A172 (cell line): ENCODE results near the gene TUBB1. TPM values are rescaled to one million over a fixed set of nuclear protein-coding genes. Genes with fewer than 3 reads are reported as not detected.
"Not testable (repeated sequence)": the region's sequence is repeated elsewhere in the genome, so short reads cannot be mapped to it uniquely, and the experiment has no call there.

Source experiments
- DNase-seq: peaks from one replicate; pipeline ENCODE4 v3.0.0-alpha.2; 2015; ENCODE audit warnings: low spot score
- total RNA-seq: library from RNA; depleted of rRNA; stranded (reverse); fragments of >200 nt; shearing (Covaris generic); gene quantifications from 2 replicates; pipeline ENCODE4 v1.2.3, GENCODE V29; 2014

The TUBB1 gene
- total RNA-seq, 1 experiment from 2014 or later, result 0.64 TPM

DNA sequence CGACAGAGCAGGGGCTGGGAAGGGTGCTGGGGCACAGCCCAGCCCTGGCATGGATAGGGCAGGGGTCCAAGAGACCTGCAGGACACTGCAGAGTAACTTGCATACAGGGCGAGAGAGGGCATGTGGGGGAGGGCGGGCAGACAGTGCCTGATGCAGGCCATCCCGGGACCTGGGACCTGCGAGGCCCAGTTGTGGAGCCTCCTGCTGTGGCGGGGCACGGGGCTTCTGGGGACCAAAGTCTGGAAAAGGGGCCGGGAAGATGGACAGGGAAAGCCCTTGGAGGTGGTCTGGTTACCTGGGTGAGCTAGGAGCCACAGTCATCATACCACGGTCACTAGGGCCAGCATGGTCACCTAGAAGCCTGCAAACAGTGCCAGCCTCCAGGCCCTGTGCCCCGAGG lies 412 bp upstream of the TUBB1 start:
- DNase-seq, result no peak

GRCh38 chr20:59020938-59021551 lies 1.8 kb downstream of the TUBB1 start:
- peak; percentile 71 for DNase-seq

DNA sequence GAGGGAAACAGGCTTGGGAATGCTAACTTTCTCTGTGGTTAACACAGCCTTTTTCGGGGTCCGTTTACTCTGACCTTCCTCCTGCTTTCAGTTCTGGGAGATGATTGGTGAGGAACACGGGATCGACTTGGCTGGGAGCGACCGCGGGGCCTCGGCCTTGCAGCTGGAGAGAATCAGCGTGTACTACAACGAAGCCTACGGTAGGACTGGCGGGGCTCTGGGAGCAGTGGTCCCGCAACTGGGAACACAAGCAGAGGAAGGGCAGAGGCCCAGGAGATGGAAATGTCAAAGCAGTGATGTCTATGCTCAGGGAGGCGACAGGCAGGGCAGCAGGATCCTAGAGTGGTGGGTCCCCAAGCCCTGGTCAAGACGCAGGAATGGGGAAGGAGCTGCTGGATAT lies 3.5 kb downstream of the TUBB1 start:
- no peak for DNase-seq

DNA sequence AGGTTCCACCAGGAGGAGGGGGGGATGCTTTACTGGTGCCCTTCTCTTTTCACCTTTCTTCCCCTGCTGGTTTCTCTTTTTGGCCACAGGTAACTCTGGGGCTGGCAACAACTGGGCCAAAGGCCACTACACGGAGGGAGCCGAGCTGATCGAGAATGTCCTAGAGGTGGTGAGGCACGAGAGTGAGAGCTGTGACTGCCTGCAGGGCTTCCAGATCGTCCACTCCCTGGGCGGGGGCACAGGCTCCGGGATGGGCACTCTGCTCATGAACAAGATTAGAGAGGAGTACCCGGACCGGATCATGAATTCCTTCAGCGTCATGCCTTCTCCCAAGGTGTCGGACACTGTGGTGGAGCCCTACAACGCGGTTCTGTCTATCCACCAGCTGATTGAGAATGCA lies 4.4 kb downstream of the TUBB1 start:
- no peak for DNase-seq

DNA sequence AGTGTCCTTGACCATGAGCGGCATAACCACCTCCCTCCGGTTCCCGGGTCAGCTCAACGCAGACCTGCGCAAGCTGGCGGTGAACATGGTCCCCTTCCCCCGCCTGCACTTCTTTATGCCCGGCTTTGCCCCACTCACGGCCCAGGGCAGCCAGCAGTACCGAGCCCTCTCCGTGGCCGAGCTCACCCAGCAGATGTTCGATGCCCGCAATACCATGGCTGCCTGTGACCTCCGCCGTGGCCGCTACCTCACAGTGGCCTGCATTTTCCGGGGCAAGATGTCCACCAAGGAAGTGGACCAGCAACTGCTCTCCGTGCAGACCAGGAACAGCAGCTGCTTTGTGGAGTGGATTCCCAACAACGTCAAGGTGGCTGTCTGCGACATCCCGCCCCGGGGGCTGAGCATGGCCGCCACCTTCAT lies 4.9 kb downstream of the TUBB1 start:
- no peak for DNase-seq

DNA sequence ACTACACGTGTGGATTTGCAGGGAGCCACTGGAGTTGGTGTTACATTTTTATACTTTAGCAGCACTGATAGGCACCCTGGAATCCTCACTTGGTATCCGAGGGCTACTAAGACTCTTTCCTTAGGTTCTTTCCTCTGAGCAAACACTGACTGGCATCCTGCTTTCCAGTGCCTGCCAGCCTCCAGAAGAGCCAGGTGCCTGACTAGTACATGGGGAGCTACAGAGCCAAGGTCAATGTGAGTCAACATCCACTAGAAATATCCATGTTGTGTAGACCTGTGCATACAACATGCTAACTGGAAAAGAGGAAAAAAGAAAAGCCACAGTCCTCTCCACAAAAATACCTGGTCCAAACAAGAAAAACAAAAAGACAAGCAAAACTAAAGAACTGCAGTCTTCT lies 5.9 kb downstream of the TUBB1 start:
- no peak for DNase-seq

- no peak for DNase-seq
These were observed 6.3 kb downstream of the TUBB1 start for GRCh38 chr20:59025511-59025910.

- DNase-seq, result no peak
These were observed 7.9 kb downstream of the TUBB1 start for GRCh38 chr20:59026904-59027740.

- no peak for DNase-seq
These were observed 8.6 kb downstream of the TUBB1 start for GRCh38 chr20:59027741-59028320.

DNA sequence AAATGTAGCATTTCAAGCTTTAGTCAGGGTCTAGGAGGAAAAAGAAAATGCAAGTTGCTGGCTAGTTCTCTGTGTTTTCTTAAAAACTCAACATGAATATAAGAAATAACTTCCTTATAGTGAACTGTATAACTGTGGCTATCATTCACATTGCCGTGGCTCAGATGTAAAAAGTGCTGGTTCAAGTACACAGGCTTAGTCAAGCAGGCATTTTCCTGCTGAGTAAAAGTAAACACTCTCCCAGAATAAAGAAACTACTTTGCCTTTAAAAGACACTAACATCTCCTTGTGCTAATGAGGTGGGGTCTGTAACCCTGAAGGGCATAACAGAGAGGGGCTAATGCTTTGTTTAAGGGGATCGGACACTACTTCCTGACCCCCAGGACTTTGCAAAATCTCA lies 9.6 kb downstream of the TUBB1 start:
- no peak for DNase-seq

DNA sequence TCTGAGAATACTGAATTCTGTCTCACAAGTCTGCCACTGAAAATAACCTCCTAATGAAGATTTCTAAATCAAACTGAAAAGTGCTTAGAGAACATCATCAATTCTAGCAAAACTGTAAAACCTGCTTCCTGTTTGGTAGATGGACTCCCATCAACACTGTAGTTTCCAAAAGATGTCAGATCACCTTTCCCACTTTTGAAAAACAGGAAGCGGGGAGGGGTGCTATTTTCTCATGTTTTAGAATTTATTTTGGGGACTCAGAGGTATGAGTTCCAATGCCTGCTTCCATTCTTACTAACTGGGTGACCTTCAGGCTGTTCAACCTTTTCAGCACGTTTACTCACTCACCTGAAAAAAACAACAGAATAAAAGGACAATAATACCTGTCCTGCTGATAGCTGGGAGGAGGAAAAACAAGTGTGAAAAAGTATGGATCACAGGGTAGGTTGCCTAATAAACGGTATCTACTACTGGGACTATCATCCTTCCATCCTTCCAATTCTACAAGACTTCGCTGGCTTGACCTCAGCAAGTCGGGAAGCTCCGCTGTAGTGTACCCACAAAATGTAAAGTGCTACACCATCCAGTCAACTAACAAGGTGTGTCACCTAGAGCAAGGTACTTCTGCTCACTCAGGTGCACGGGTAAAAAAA lies 11.8 kb downstream of the TUBB1 start:
- no peak for DNase-seq

GRCh38 chr20:59031564-59032022 lies 12.4 kb downstream of the TUBB1 start:
- no peak for DNase-seq

DNA sequence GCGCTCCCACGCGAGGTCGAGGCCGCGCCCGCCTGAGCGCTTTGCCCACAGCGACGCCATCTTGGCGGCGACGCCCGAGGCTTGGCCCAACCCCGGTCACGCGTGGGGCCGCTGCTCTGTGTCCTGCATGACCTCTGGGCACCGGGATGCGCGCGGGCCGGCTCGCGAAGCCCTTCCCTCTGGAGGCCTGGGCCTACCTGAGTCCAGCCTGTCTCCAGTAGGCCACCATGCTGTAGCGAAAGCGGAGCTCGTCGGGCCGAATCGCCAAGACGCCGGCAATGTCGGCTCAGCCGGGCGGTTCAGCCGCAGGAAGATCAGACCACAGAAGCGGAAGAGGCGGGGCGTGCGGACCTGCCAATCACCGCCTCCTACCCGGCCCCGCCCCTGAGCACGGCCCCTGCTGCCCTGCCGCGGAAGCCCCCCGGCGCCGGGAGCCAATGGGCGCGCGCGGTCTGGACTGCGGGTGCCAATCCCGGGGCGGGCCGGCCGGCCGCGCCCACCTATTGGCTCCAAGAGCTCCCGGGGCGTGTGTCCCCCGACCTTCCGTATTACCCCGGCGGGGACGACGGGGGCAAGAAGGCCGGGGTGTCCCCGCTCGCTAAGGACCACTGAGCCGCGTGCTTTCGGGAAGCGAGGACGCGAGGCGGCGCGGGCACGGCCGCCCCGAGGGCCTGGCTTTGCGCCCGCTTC lies 12.9 kb downstream of the TUBB1 start, which contains the start of gene ATP5F1E:
TSS of gene ATP5F1E (minus strand) at position 313 of the 690 bp plus-strand sequence. CDS start at position 229, 84 bp downstream.
- DNase-seq, result peak; percentile 95

GRCh38 chr20:59032713-59033059 lies 13.5 kb downstream of the TUBB1 start:
- peak; percentile 57 for DNase-seq

GRCh38 chr20:59033093-59033492 lies 13.9 kb downstream of the TUBB1 start:
- no peak for DNase-seq

DNA sequence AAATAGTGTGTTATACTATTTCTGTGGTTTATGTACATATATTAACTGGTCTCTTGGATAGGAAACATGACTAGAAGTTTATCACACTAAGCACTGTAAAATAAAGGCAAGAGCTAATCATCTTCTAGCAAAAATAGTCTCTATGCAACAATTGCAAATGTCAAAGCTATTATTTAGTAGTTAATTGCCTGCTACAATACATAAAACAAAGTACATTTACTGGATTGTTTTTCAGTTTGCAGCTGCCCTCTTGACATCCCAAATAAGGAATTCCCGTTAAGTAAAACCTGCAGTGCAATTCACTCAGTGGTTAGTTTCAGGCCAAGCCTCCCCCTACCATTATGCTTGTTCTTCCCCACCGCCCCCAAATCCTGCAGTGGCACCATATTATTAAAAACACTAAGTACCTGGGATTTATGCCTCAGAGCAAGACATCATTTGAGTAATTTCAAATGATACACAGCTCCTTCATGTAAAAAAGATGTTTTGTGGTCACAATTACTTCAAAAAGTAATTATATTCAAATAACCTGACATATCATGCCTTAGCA lies 14.5 kb downstream of the TUBB1 start:
- no peak for DNase-seq

DNA sequence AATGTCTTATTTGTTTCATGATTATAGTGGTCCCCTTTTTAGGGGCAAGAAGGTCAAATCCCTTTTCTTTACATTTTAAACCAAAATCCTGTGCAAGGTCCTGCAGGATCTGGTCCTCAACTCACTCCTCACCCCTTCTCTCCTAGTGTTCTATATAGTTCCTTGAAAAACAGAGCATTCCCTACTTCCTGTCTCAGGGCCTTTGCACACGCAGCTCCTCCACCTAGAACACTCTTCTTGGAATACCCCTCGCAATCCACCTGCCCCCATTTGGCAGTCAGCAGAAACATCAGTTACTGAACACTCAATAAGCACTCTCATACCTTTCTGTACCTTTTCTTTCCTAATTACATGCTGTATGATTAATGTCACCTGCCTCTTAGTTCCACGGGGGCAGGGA lies 16.2 kb downstream of the TUBB1 start:
- DNase-seq, result no peak

DNA sequence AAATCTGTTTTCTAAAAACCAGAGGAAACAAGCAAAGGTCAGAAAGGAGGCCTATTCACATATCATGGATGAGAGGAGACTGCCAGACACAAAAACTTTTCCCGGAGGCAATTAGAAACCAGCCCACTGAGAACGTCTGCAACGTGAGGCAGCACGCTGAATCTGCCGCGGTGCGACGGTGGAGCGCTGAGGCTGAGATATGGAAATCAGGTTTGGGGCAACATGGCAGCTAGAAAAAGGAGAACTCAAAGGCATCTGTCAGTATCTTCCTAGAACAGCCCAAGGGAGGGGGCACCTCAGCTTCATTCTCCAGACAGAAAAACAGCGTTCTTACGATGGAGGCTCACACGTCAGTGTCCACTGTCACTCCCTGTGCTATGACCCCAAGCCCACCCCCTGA lies 18.2 kb downstream of the TUBB1 start:
- no peak for DNase-seq

GRCh38 chr20:59039233-59039632 lies 20.0 kb downstream of the TUBB1 start:
- no peak for DNase-seq

- DNase-seq, result no peak
These were observed 21.4 kb downstream of the TUBB1 start for GRCh38 chr20:59040667-59041066.

GRCh38 chr20:59041487-59041886 lies 22.3 kb downstream of the TUBB1 start:
- DNase-seq, result not testable (repeated sequence)
